Mesenchymal stem cell (in vitro differentiated cells and primary cell): ENCODE results near the gene TNFAIP3.

ENCODE experiments used
- DNase-seq: peaks from one replicate; pipeline ENCODE4 v3.0.0-alpha.2; 2013
- H2AFZ ChIP-seq: one replicate; pipeline ENCODE4 v1.6.1; 2013; ENCODE audit warnings: low read depth, mild to moderate bottlenecking, control low read depth, inconsistent platforms, low read length, moderate library complexity
- H2AK5ac ChIP-seq: 2 replicates; pipeline ENCODE4 v1.6.1; 2013; ENCODE audit warnings: low read length, moderate library complexity, mild to moderate bottlenecking, inconsistent platforms; ENCODE audit not compliant: severe bottlenecking
- H2BK120ac ChIP-seq: one replicate; pipeline ENCODE4 v1.6.1; 2013; ENCODE audit warnings: low read depth, mild to moderate bottlenecking, inconsistent platforms, low read length, moderate library complexity
- H2BK12ac ChIP-seq, 2 experiments: one replicate each; pipeline ENCODE4 v1.6.1; 2013; ENCODE audit warnings: inconsistent platforms in 2 of 2, low read length in 2 of 2, mild to moderate bottlenecking in 2 of 2, moderate library complexity in 2 of 2, control low read depth in 1 of 2
- H2BK15ac ChIP-seq: one replicate; pipeline ENCODE4 v1.6.1; 2013; ENCODE audit warnings: mild to moderate bottlenecking, low read depth, inconsistent platforms; ENCODE audit not compliant: poor library complexity, severe bottlenecking
- H2BK5ac ChIP-seq: 2 replicates; pipeline ENCODE4 v1.6.1; 2013; ENCODE audit warnings: low read depth, mild to moderate bottlenecking, low read length, control low read depth, inconsistent platforms; ENCODE audit not compliant: poor library complexity, severe bottlenecking
- H3K14ac ChIP-seq, 2 experiments: one replicate each; pipeline ENCODE4 v1.6.1; 2013; ENCODE audit warnings: inconsistent platforms in 2 of 2, low read length in 2 of 2, control low read depth in 1 of 2, mild to moderate bottlenecking in 1 of 2, moderate library complexity in 1 of 2
- H3K18ac ChIP-seq, 2 experiments: one replicate each; pipeline ENCODE4 v1.6.1; 2013; ENCODE audit warnings: inconsistent platforms in 2 of 2, low read length in 2 of 2, control low read depth in 1 of 2, low read depth in 1 of 2, mild to moderate bottlenecking in 1 of 2
- H3K23ac ChIP-seq, 2 experiments: one replicate each; pipeline ENCODE4 v1.6.1; 2013; ENCODE audit warnings: inconsistent platforms in 2 of 2, low read length in 2 of 2, mild to moderate bottlenecking in 2 of 2, moderate library complexity in 2 of 2, control low read depth in 1 of 2
- H3K27ac ChIP-seq: 2 replicates; pipeline ENCODE4 v1.5.1; 2013; ENCODE audit warnings: mild to moderate bottlenecking, moderate library complexity, low read length, control low read depth, inconsistent platforms; ENCODE audit not compliant: poor library complexity, severe bottlenecking
- H3K27me3 ChIP-seq, 2 experiments: 2 replicates each; pipeline versions ENCODE4 v1.6.1 to v1.7.0; 2013; ENCODE audit warnings: low read length in 2 of 2, mild to moderate bottlenecking in 2 of 2, moderate library complexity in 2 of 2, control low read depth in 1 of 2, inconsistent platforms in 1 of 2; ENCODE audit not compliant: control insufficient read depth in 1 of 2, insufficient read depth in 1 of 2
- H3K36me3 ChIP-seq, 2 experiments: 2 replicates each; pipeline versions ENCODE4 v1.6.1 to v1.7.0; 2013; ENCODE audit warnings: low read length in 2 of 2, control low read depth in 1 of 2, inconsistent platforms in 1 of 2, low read depth in 1 of 2, mild to moderate bottlenecking in 1 of 2; ENCODE audit not compliant: insufficient read depth in 2 of 2, control insufficient read depth in 1 of 2
- H3K4ac ChIP-seq, 2 experiments: one replicate each; pipeline ENCODE4 v1.6.1; 2013; ENCODE audit warnings: inconsistent platforms in 2 of 2, low read length in 2 of 2, mild to moderate bottlenecking in 2 of 2, moderate library complexity in 2 of 2, control low read depth in 1 of 2, low read depth in 1 of 2
- H3K4me1 ChIP-seq: 2 replicates; pipeline ENCODE4 v1.6.1; 2013; ENCODE audit warnings: low read depth, low read length, control low read depth; ENCODE audit not compliant: control insufficient read depth, insufficient read depth
- H3K4me2 ChIP-seq: 2 replicates; pipeline ENCODE4 v1.6.1; 2013; ENCODE audit warnings: low read length, mild to moderate bottlenecking, inconsistent platforms; ENCODE audit not compliant: poor library complexity, severe bottlenecking
- H3K4me3 ChIP-seq, 2 experiments: 2 replicates each; pipeline versions ENCODE4 v1.5.1 to v1.7.0; 2013; ENCODE audit warnings: low read length in 2 of 2, mild to moderate bottlenecking in 2 of 2, control low read depth in 1 of 2, low read depth in 1 of 2; ENCODE audit not compliant: insufficient read depth in 1 of 2
- H3K79me1 ChIP-seq: replicated peaks from 2 replicates; pipeline ENCODE4 v1.6.1; 2013; ENCODE audit warnings: mild to moderate bottlenecking, control low read depth, low read length, inconsistent platforms; ENCODE audit not compliant: poor library complexity, severe bottlenecking
- H3K9ac ChIP-seq: 2 replicates; pipeline ENCODE4 v1.7.0; 2013; ENCODE audit warnings: mild to moderate bottlenecking, low read length, moderate library complexity
- H3K9me3 ChIP-seq: 2 replicates; pipeline ENCODE4 v1.7.0; 2013; ENCODE audit warnings: mild to moderate bottlenecking, low read length; ENCODE audit not compliant: control insufficient read depth
- H4K8ac ChIP-seq: one replicate; pipeline ENCODE4 v1.6.1; 2013; ENCODE audit warnings: inconsistent platforms, mild to moderate bottlenecking, low read length, moderate library complexity
- H4K91ac ChIP-seq: one replicate; pipeline ENCODE4 v1.6.1; 2013; ENCODE audit warnings: mild to moderate bottlenecking, low read length, inconsistent platforms
- WGBS: methylation state at CpG from one replicate; pipeline ENCODE4 v1.1.7; 2013; ENCODE audit warnings: mixed read lengths; 5-methylcytosine and 5-hydroxymethylcytosine counted together

The TNFAIP3 gene

GRCh38 chr6:137851669-137852068 lies 15.4 kb upstream of the TNFAIP3 start:
- no peak overlapping the region for H3K27ac ChIP-seq
- H3K18ac ChIP-seq: peak overlapping the region in 1 of 2 experiments; percentile 5
- WGBS: 89% methylated on average over 3 of the region's 3 CpGs
- H2AFZ ChIP-seq: no peak overlapping the region
- peaks cover 2% of the 10 kb centered on the region for H3K4me1 ChIP-seq
- peak overlapping the region in 1 of 2 experiments; percentile 49 for H2BK12ac ChIP-seq
- no peak overlapping the region for H3K14ac ChIP-seq
- H3K9ac ChIP-seq: no peak overlapping the region
- no peak overlapping the region for H3K4me3 ChIP-seq
- H3K4me2 ChIP-seq: no peak overlapping the region
- H3K4ac ChIP-seq: no peak overlapping the region
- H3K79me1 ChIP-seq: no peaks in the 10 kb centered on the region
- H2AK5ac ChIP-seq: no peak overlapping the region
- no peak overlapping the region for H3K23ac ChIP-seq
- H3K36me3 ChIP-seq: no peaks in the 10 kb centered on the region
- no peaks in the 10 kb centered on the region for H3K9me3 ChIP-seq
- no peak overlapping the region for H4K8ac ChIP-seq
- no peaks in the 10 kb centered on the region for H3K27me3 ChIP-seq
- H2BK15ac ChIP-seq: peak overlapping the region; percentile 74
- no peak overlapping the region for H4K91ac ChIP-seq
- H2BK5ac ChIP-seq: no peak overlapping the region
- no peak for DNase-seq
- H2BK120ac ChIP-seq: no peak overlapping the region

DNA sequence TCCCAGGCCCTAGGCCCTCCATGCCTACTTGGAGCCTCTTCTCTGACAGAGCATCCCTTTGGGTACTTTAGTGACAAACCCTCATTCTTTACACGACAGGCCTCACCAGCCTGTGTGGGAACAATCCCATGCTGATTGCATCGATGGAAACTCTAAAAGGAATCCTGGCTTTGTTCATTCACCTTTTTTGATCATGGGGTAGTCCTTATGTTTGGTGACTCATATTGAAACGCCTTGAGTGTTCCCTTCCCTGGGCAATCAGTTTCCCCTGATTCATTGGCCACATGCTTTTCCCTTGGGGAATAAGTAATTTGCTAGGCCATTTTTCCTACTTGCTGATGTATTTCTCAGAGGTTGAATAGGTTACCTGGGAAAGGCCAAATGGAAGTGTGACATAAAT lies 14.7 kb upstream of the TNFAIP3 start:
- no peaks in the 10 kb centered on the region for H3K79me1 ChIP-seq
- no peak overlapping the region for H3K4me3 ChIP-seq
- no peak overlapping the region for H2AK5ac ChIP-seq
- peak overlapping the region; percentile 18 to 70 for H2BK12ac ChIP-seq
- 50% methylated on average over 3 of the region's 3 CpGs for WGBS
- H3K23ac ChIP-seq: no peak overlapping the region
- no peaks in the 10 kb centered on the region for H3K9me3 ChIP-seq
- H3K36me3 ChIP-seq: no peaks in the 10 kb centered on the region
- no peak overlapping the region for H2BK120ac ChIP-seq
- DNase-seq: no peak
- H2BK15ac ChIP-seq: no peak overlapping the region
- no peak overlapping the region for H3K4ac ChIP-seq
- no peak overlapping the region for H2BK5ac ChIP-seq
- no peak overlapping the region for H3K14ac ChIP-seq
- H3K27ac ChIP-seq: no peak overlapping the region
- H3K18ac ChIP-seq: no peak overlapping the region
- no peak overlapping the region for H4K91ac ChIP-seq
- no peak overlapping the region for H4K8ac ChIP-seq
- no peak overlapping the region for H2AFZ ChIP-seq
- peak overlapping the region; percentile 5 for H3K9ac ChIP-seq
- H3K4me1 ChIP-seq: peaks cover 2% of the 10 kb centered on the region
- H3K27me3 ChIP-seq: no peaks in the 10 kb centered on the region
- H3K4me2 ChIP-seq: no peak overlapping the region

- Histone ChIP-seq H3K27me3 (no peaks in the 10 kb centered on the region), H2BK5ac (no peak overlapping the region), H3K36me3 (no peaks in the 10 kb centered on the region), H2AFZ (no peak overlapping the region), H2BK12ac (no peak overlapping the region), H2BK15ac (no peak overlapping the region), H3K18ac (no peak overlapping the region), H3K9me3 (no peaks in the 10 kb centered on the region), H3K14ac (no peak overlapping the region), H2BK120ac (no peak overlapping the region), H4K91ac (no peak overlapping the region), H2AK5ac (no peak overlapping the region), H3K79me1 (no peaks in the 10 kb centered on the region), H4K8ac (no peak overlapping the region), H3K4me2 (no peak overlapping the region), H3K23ac (no peak overlapping the region), H3K4me1 (peaks cover 2% of the 10 kb centered on the region), H3K27ac (no peak overlapping the region), H3K9ac (peak overlapping the region; percentile 32), H3K4ac (no peak overlapping the region), H3K4me3 (no peak overlapping the region)
- WGBS: 100% methylated on average over 1 of the region's 1 CpG
- DNase-seq: no peak
Measured at GRCh38 chr6:137852811-137853210, 14.2 kb upstream of the TNFAIP3 start.

GRCh38 chr6:137853569-137854213 lies 13.4 kb upstream of the TNFAIP3 start:
- no peaks in the 10 kb centered on the region for H3K4me1 ChIP-seq
- H3K36me3 ChIP-seq: no peaks in the 10 kb centered on the region
- no peak overlapping the region for H3K23ac ChIP-seq
- H2BK5ac ChIP-seq: no peak overlapping the region
- no peak overlapping the region for H2AK5ac ChIP-seq
- H3K9me3 ChIP-seq: no peaks in the 10 kb centered on the region
- no peak overlapping the region for H3K18ac ChIP-seq
- no peaks in the 10 kb centered on the region for H3K79me1 ChIP-seq
- 70% methylated on average over 3 of the region's 7 CpGs for WGBS
- DNase-seq: peak; percentile 71
- no peak overlapping the region for H3K14ac ChIP-seq
- no peak overlapping the region for H3K4me3 ChIP-seq
- H4K8ac ChIP-seq: peak overlapping the region; percentile 15
- peak overlapping the region in 1 of 2 experiments; percentile 39 for H2BK12ac ChIP-seq
- no peak overlapping the region for H4K91ac ChIP-seq
- H3K9ac ChIP-seq: peak overlapping the region; percentile 32
- H2BK120ac ChIP-seq: no peak overlapping the region
- no peak overlapping the region for H2AFZ ChIP-seq
- H2BK15ac ChIP-seq: no peak overlapping the region
- no peaks in the 10 kb centered on the region for H3K27me3 ChIP-seq
- H3K27ac ChIP-seq: no peak overlapping the region
- H3K4ac ChIP-seq: no peak overlapping the region
- H3K4me2 ChIP-seq: no peak overlapping the region
